Endodermal cell (in vitro differentiated cells): ENCODE results near the gene NODAL. TPM values are rescaled to one million over a fixed set of nuclear protein-coding genes. Genes with fewer than 3 reads are reported as not detected.

ENCODE experiments used
- DNase-seq: peaks from one replicate; pipeline ENCODE4 v3.0.0-alpha.2; 2017
- H3K27ac ChIP-seq: 2 replicates; pipeline ENCODE4 v1.5.1; 2013; ENCODE audit warnings: mild to moderate bottlenecking, low read depth, low read length, moderate library complexity
- H3K27me3 ChIP-seq: 2 replicates; pipeline ENCODE4 v1.6.1; 2013; ENCODE audit warnings: mild to moderate bottlenecking, low read length, moderate library complexity; ENCODE audit not compliant: insufficient read depth, control insufficient read depth, poor library complexity, severe bottlenecking
- H3K36me3 ChIP-seq: 2 replicates; pipeline ENCODE4 v1.7.0; 2013; ENCODE audit warnings: mild to moderate bottlenecking, low read length, moderate library complexity; ENCODE audit not compliant: control insufficient read depth, insufficient read depth
- H3K4me1 ChIP-seq: one replicate; pipeline ENCODE4 v1.7.0; 2013; ENCODE audit warnings: low read length; ENCODE audit not compliant: control insufficient read depth, insufficient read depth
- H3K4me3 ChIP-seq: 2 replicates; pipeline ENCODE4 v1.5.1; 2013; ENCODE audit warnings: mild to moderate bottlenecking, low read length, moderate library complexity
- H3K9ac ChIP-seq: 2 replicates; pipeline ENCODE4 v1.6.1; 2013; ENCODE audit warnings: mild to moderate bottlenecking, low read length, moderate library complexity; ENCODE audit not compliant: poor library complexity, severe bottlenecking; ENCODE audit errors: extremely low read depth
- H3K9me3 ChIP-seq: 2 replicates; pipeline ENCODE4 v1.6.1; 2013; ENCODE audit warnings: mild to moderate bottlenecking, low read length, moderate library complexity; ENCODE audit not compliant: control insufficient read depth
- H3K27ac Mint-ChIP-seq: 2 replicates; pipeline ENCODE4 v1.8.0; 2020; ENCODE audit warnings: mixed read lengths
- H3K27me3 Mint-ChIP-seq: 2 replicates; pipeline ENCODE4 v1.8.0; 2021; ENCODE audit warnings: mild to moderate bottlenecking, mixed read lengths; ENCODE audit not compliant: insufficient read depth
- H3K36me3 Mint-ChIP-seq: 2 replicates; pipeline ENCODE4 v1.8.0; 2020; ENCODE audit warnings: low read depth, mixed read lengths
- H3K4me1 Mint-ChIP-seq: 2 replicates; pipeline ENCODE4 v1.8.0; 2020; ENCODE audit warnings: mixed read lengths
- H3K4me3 Mint-ChIP-seq: 2 replicates; pipeline ENCODE4 v1.8.0; 2020; ENCODE audit warnings: mild to moderate bottlenecking, moderate library complexity, mixed read lengths
- H3K9me3 Mint-ChIP-seq: 2 replicates; pipeline ENCODE4 v1.8.0; 2020; ENCODE audit warnings: mild to moderate bottlenecking, mixed read lengths
- CTCF ChIP-seq: fragments of 200-600 bp; sonication (generic); conservative IDR thresholded peaks from 2 replicates; pipeline ENCODE4 v1.5.0; 2021; ENCODE audit warnings: antibody characterized with exemption, mild to moderate bottlenecking
- WGBS, 2 experiments: methylation state at CpG; one replicate each; pipeline versions ENCODE4 v1.1.5 to v1.1.7; 2013; ENCODE audit warnings: missing lambda C conversion rate in 2 of 2, mixed read lengths in 1 of 2; ENCODE audit not compliant: insufficient coverage in 1 of 2, insufficient read length in 1 of 2; 5-methylcytosine and 5-hydroxymethylcytosine counted together
- total RNA-seq, 2 donors: library from RNA; stranded (reverse); fragmentation: NEBNext Ultra II Directional in 1 of 2; extraction: Animal tissue kit (Norgen Biotek cat#: 25700) in 1 of 2; gene quantifications; 2 replicates in 1 of 2; 3 replicates in 1 of 2; pipeline ENCODE4 v1.2.1, GENCODE V29; 2021

The NODAL gene
- total RNA-seq, 2 donors from 2014 or later = 18.2 to 71.0 TPM

GRCh38 chr10:70418229-70418628 lies 23.3 kb downstream of the NODAL start:
- no peaks in the 10 kb centered on the region for H3K27me3 Mint-ChIP-seq
- WGBS, 2 experiments = 86% methylated on average over 1 of the region's 1 CpG; no CpG with 5 or more reads in 1 of the 2 experiments
- no peaks in the 10 kb centered on the region for H3K27me3 ChIP-seq
- H3K9ac ChIP-seq = no peak overlapping the region
- no peak overlapping the region for H3K4me3 Mint-ChIP-seq
- no peak for DNase-seq
- H3K27ac ChIP-seq = no peak overlapping the region
- H3K4me1 ChIP-seq = no peaks in the 10 kb centered on the region
- peaks cover 7% of the 10 kb centered on the region for H3K4me1 Mint-ChIP-seq
- H3K27ac Mint-ChIP-seq = no peak overlapping the region
- H3K36me3 ChIP-seq = peaks cover 49% of the 10 kb centered on the region
- H3K36me3 Mint-ChIP-seq = peaks cover 45% of the 10 kb centered on the region
- TF ChIP-seq CTCF = no peak
- H3K9me3 ChIP-seq = no peaks in the 10 kb centered on the region
- no peak overlapping the region for H3K4me3 ChIP-seq
- peaks cover 2% of the 10 kb centered on the region for H3K9me3 Mint-ChIP-seq

GRCh38 chr10:70417568-70417967 lies 23.9 kb downstream of the NODAL start:
- H3K27ac Mint-ChIP-seq = no peak overlapping the region

GRCh38 chr10:70412356-70412755 lies 29.1 kb downstream of the NODAL start:
- no peak overlapping the region for H3K4me3 ChIP-seq
- H3K36me3 ChIP-seq = peaks cover 44% of the 10 kb centered on the region
- TF ChIP-seq CTCF = no peak
- H3K9me3 ChIP-seq = no peaks in the 10 kb centered on the region
- Mint-ChIP-seq H3K27ac (peak overlapping the region; percentile 68), H3K4me1 (peaks cover 12% of the 10 kb centered on the region), H3K4me3 (no peak overlapping the region), H3K9me3 (peaks cover 9% of the 10 kb centered on the region), H3K27me3 (no peaks in the 10 kb centered on the region), H3K36me3 (peaks cover 33% of the 10 kb centered on the region)
- no peak overlapping the region for H3K27ac ChIP-seq
- 94% methylated on average over 4 of the region's 4 CpGs; no CpG with 5 or more reads in 1 of the 2 experiments for WGBS, 2 experiments
- H3K4me1 ChIP-seq = no peaks in the 10 kb centered on the region
- no peak for DNase-seq
- H3K27me3 ChIP-seq = no peaks in the 10 kb centered on the region
- no peak overlapping the region for H3K9ac ChIP-seq

More at GRCh38 chr10:70417568-70417967, 23.9 kb downstream of the NODAL start:
- Mint-ChIP-seq H3K9me3 (peaks cover 2% of the 10 kb centered on the region), H3K27me3 (no peaks in the 10 kb centered on the region), H3K36me3 (peaks cover 39% of the 10 kb centered on the region), H3K4me3 (no peak overlapping the region), H3K4me1 (peaks cover 7% of the 10 kb centered on the region)
- Histone ChIP-seq H3K4me1 (no peaks in the 10 kb centered on the region), H3K27me3 (no peaks in the 10 kb centered on the region), H3K9ac (no peak overlapping the region), H3K9me3 (no peaks in the 10 kb centered on the region), H3K27ac (no peak overlapping the region), H3K4me3 (no peak overlapping the region), H3K36me3 (peaks cover 43% of the 10 kb centered on the region)
- 100% methylated on average over 1 of the region's 1 CpG; no CpG with 5 or more reads in 1 of the 2 experiments for WGBS, 2 experiments
- no peak for DNase-seq
- TF ChIP-seq CTCF = no peak
